ENCODE results near the gene MYMX.

The MYMX gene

GRCh38 chr6:44202972-44203750 lies 13.6 kb upstream of the MYMX start:
- TF ChIP-seq CTCF (IDR thresholded peaks at IDR 0.05; ENCODE audit: poor library complexity, severe bottlenecking) = no peak
- H3K4me3 ChIP-seq (ENCODE audit: severe bottlenecking) = no peak overlapping the region
- no peaks in the 10 kb centered on the region for H3K27me3 ChIP-seq (ENCODE audit: insufficient read depth, poor library complexity, severe bottlenecking)
- H3K4me1 ChIP-seq (ENCODE audit: insufficient read depth, poor library complexity, severe bottlenecking) = peaks cover 20% of the 10 kb centered on the region
- ATAC-seq (ENCODE audit: low read depth) (no peak), DNase-seq (ENCODE audit: low spot score) (no peak)
- no peaks in the 10 kb centered on the region for H3K36me3 ChIP-seq (ENCODE audit: low read depth)
- H3K9me3 ChIP-seq (ENCODE audit: severe bottlenecking) = no peaks in the 10 kb centered on the region
- no peak overlapping the region for H3K27ac ChIP-seq (ENCODE audit: poor library complexity, severe bottlenecking)

GRCh38 chr6:44203955-44204354 lies 12.8 kb upstream of the MYMX start:
- no peak for DNase-seq (ENCODE audit: low spot score)
- no peaks in the 10 kb centered on the region for H3K9me3 ChIP-seq (ENCODE audit: severe bottlenecking)

GRCh38 chr6:44207966-44208365 lies 8.8 kb upstream of the MYMX start:
- no peak for DNase-seq (ENCODE audit: low spot score)
- no peak for TF ChIP-seq CTCF (IDR thresholded peaks at IDR 0.05; ENCODE audit: poor library complexity, severe bottlenecking)
- Histone ChIP-seq H3K27ac (ENCODE audit: poor library complexity, severe bottlenecking) (no peak overlapping the region), H3K4me3 (ENCODE audit: severe bottlenecking) (no peak overlapping the region), H3K4me1 (ENCODE audit: insufficient read depth, poor library complexity, severe bottlenecking) (no peaks in the 10 kb centered on the region), H3K36me3 (ENCODE audit: low read depth) (no peaks in the 10 kb centered on the region), H3K9me3 (ENCODE audit: severe bottlenecking) (no peaks in the 10 kb centered on the region), H3K27me3 (ENCODE audit: insufficient read depth, poor library complexity, severe bottlenecking) (no peaks in the 10 kb centered on the region)
- ATAC-seq (ENCODE audit: low read depth) = no peak

More at GRCh38 chr6:44203955-44204354, 12.8 kb upstream of the MYMX start:
- peaks cover 20% of the 10 kb centered on the region for H3K4me1 ChIP-seq (ENCODE audit: insufficient read depth, poor library complexity, severe bottlenecking)
- no peak overlapping the region for H3K4me3 ChIP-seq (ENCODE audit: severe bottlenecking)
- no peak for TF ChIP-seq CTCF (IDR thresholded peaks at IDR 0.05; ENCODE audit: poor library complexity, severe bottlenecking)
- ATAC-seq (ENCODE audit: low read depth) = no peak
- H3K27ac ChIP-seq (ENCODE audit: poor library complexity, severe bottlenecking) = no peak overlapping the region
- no peaks in the 10 kb centered on the region for H3K36me3 ChIP-seq (ENCODE audit: low read depth)
- no peaks in the 10 kb centered on the region for H3K27me3 ChIP-seq (ENCODE audit: insufficient read depth, poor library complexity, severe bottlenecking)

- no peak for ATAC-seq (ENCODE audit: low read depth)
- H3K27me3 ChIP-seq (ENCODE audit: insufficient read depth, poor library complexity, severe bottlenecking) = no peaks in the 10 kb centered on the region
- H3K36me3 ChIP-seq (ENCODE audit: low read depth) = no peaks in the 10 kb centered on the region
- DNase-seq (ENCODE audit: low spot score) = no peak
- no peak overlapping the region for H3K27ac ChIP-seq (ENCODE audit: poor library complexity, severe bottlenecking)
- no peaks in the 10 kb centered on the region for H3K9me3 ChIP-seq (ENCODE audit: severe bottlenecking)
- no peak overlapping the region for H3K4me3 ChIP-seq (ENCODE audit: severe bottlenecking)
- H3K4me1 ChIP-seq (ENCODE audit: insufficient read depth, poor library complexity, severe bottlenecking) = no peaks in the 10 kb centered on the region
- TF ChIP-seq CTCF (IDR thresholded peaks at IDR 0.05; ENCODE audit: poor library complexity, severe bottlenecking) = no peak
These were observed 5.4 kb upstream of the MYMX start for GRCh38 chr6:44211284-44211683.

- ATAC-seq (ENCODE audit: low read depth) (no peak), DNase-seq (ENCODE audit: low spot score) (no peak)
- Histone ChIP-seq H3K36me3 (ENCODE audit: low read depth) (no peaks in the 10 kb centered on the region), H3K4me1 (ENCODE audit: insufficient read depth, poor library complexity, severe bottlenecking) (no peaks in the 10 kb centered on the region), H3K27ac (ENCODE audit: poor library complexity, severe bottlenecking) (no peak overlapping the region), H3K9me3 (ENCODE audit: severe bottlenecking) (no peaks in the 10 kb centered on the region), H3K27me3 (ENCODE audit: insufficient read depth, poor library complexity, severe bottlenecking) (no peaks in the 10 kb centered on the region), H3K4me3 (ENCODE audit: severe bottlenecking) (no peak overlapping the region)
- TF ChIP-seq CTCF (IDR thresholded peaks at IDR 0.05; ENCODE audit: poor library complexity, severe bottlenecking) = no peak
These were observed 2.4 kb upstream of the MYMX start for GRCh38 chr6:44214307-44214706.
